Measurements from ENCODE around the gene SYNE1. TPM values are rescaled to one million over a fixed set of nuclear protein-coding genes. Genes with fewer than 3 reads are reported as not detected.
"Not testable (repeated sequence)": the region's sequence is repeated elsewhere in the genome, so short reads cannot be mapped to it uniquely, and the experiment has no call there.

The SYNE1 gene
- total RNA-seq, 2 experiments from 2014 or later = 74.6 to 140 TPM

- Histone ChIP-seq H3K27ac (ENCODE audit: low read depth, low read length, poor library complexity, severe bottlenecking) (no peak overlapping the region), H3K4me1 (ENCODE audit: insufficient read depth, low read length, poor library complexity, severe bottlenecking) (no peaks in the 10 kb centered on the region), H3K4me2 (ENCODE audit: low read length) (no peak overlapping the region), H3K9me3 (ENCODE audit: low read length) (no peaks in the 10 kb centered on the region), H3K9me2 (ENCODE audit: insufficient read depth, low read length) (no peaks in the 10 kb centered on the region), H3K4me3 (ENCODE audit: low read depth, low read length, poor library complexity, severe bottlenecking) (no peak overlapping the region), H4K20me1 (ENCODE audit: insufficient read depth, low read length) (no peaks in the 10 kb centered on the region), H2AFZ (ENCODE audit: low read length) (no peak overlapping the region), H3K36me3 (ENCODE audit: insufficient read depth, low read length) (no peaks in the 10 kb centered on the region), H3K79me2 (ENCODE audit: insufficient read depth, low read depth, low read length) (no peaks in the 10 kb centered on the region)
- ChIA-PET CTCF (ENCODE audit: unreplicated experiment) (no interaction called here), POLR2A (no interaction called here)
- TF ChIP-seq CTCF (conservative IDR thresholded peaks at IDR 0.05; ENCODE audit: low read length) = no peak
- no peak for TF ChIP-seq EZH2phosphoT487 (IDR thresholded peaks at IDR 0.05; ENCODE audit: borderline replicate concordance, low read depth, low read length)
- BruUV-seq (replicated peaks) = no TSS peak
- DNase-seq (ENCODE audit: low spot score) = no peak
- intact Hi-C loops (cut with micrococcal nuclease; ENCODE audit: unreplicated experiment) = no loop called here
Measured at GRCh38 chr6:152426276-152426675, 210.9 kb downstream of the SYNE1 start.

- BruUV-seq (replicated peaks) = no TSS peak
- Histone ChIP-seq H3K27ac (ENCODE audit: low read depth, low read length, poor library complexity, severe bottlenecking) (no peak overlapping the region), H3K79me2 (ENCODE audit: insufficient read depth, low read depth, low read length) (no peaks in the 10 kb centered on the region), H3K4me2 (ENCODE audit: low read length) (no peak overlapping the region), H3K9me3 (ENCODE audit: low read length) (no peaks in the 10 kb centered on the region), H4K20me1 (ENCODE audit: insufficient read depth, low read length) (no peaks in the 10 kb centered on the region), H2AFZ (ENCODE audit: low read length) (no peak overlapping the region), H3K9me2 (ENCODE audit: insufficient read depth, low read length) (no peaks in the 10 kb centered on the region), H3K4me3 (ENCODE audit: low read depth, low read length, poor library complexity, severe bottlenecking) (no peak overlapping the region), H3K4me1 (ENCODE audit: insufficient read depth, low read length, poor library complexity, severe bottlenecking) (no peaks in the 10 kb centered on the region), H3K36me3 (ENCODE audit: insufficient read depth, low read length) (no peaks in the 10 kb centered on the region)
- intact Hi-C loops (cut with micrococcal nuclease; ENCODE audit: unreplicated experiment) = no loop called here
- TF ChIP-seq EZH2phosphoT487 (IDR thresholded peaks at IDR 0.05; ENCODE audit: borderline replicate concordance, low read depth, low read length) (no peak), CTCF (conservative IDR thresholded peaks at IDR 0.05; ENCODE audit: low read length) (peak; percentile 44)
- no peak for DNase-seq (ENCODE audit: low spot score)
- POLR2A ChIA-PET = no interaction called here
- CTCF ChIA-PET (ENCODE audit: unreplicated experiment) = no interaction called here
Measured at GRCh38 chr6:152423216-152424103, 213.7 kb downstream of the SYNE1 start.

GRCh38 chr6:152421496-152421895 is 215.7 kb downstream of the SYNE1 start:
- H3K9me2 ChIP-seq (ENCODE audit: insufficient read depth, low read length); CTCF ChIA-PET (ENCODE audit: unreplicated experiment); H3K27ac ChIP-seq (ENCODE audit: low read depth, low read length, poor library complexity, severe bottlenecking); H2AFZ ChIP-seq (ENCODE audit: low read length); BruUV-seq (replicated peaks); H3K4me3 ChIP-seq (ENCODE audit: low read depth, low read length, poor library complexity, severe bottlenecking); intact Hi-C loops (cut with micrococcal nuclease; ENCODE audit: unreplicated experiment); H3K4me1 ChIP-seq (ENCODE audit: insufficient read depth, low read length, poor library complexity, severe bottlenecking); H3K4me2 ChIP-seq (ENCODE audit: low read length); DNase-seq (ENCODE audit: low spot score); POLR2A ChIA-PET; H3K9me3 ChIP-seq (ENCODE audit: low read length); H3K36me3 ChIP-seq (ENCODE audit: insufficient read depth, low read length); H3K79me2 ChIP-seq (ENCODE audit: insufficient read depth, low read depth, low read length); H4K20me1 ChIP-seq (ENCODE audit: insufficient read depth, low read length): not testable (repeated sequence)

All from OCI-LY7 (cell line).